Neural cell (in vitro differentiated cells): Measurements from ENCODE around the gene GCLM.

Source experiments
- EP300 ChIP-seq: fragments of 450-650 bp; conservative IDR thresholded peaks from 2 replicates; pipeline ENCODE4 v1.6.1; 2014; ENCODE audit warnings: antibody characterized with exemption, mild to moderate bottlenecking, moderate library complexity; ENCODE audit not compliant: poor library complexity, severe bottlenecking
- EZH2 ChIP-seq: fragments of 200-600, 300-800 bp; shearing (Covaris generic), sonication (generic); IDR thresholded peaks from 2 replicates; pipeline ENCODE4 v1.6.1; 2014; ENCODE audit warnings: antibody characterized with exemption, low read length, borderline replicate concordance, mild to moderate bottlenecking; ENCODE audit not compliant: insufficient read depth, poor library complexity, severe bottlenecking
- TF ChIP-seq, protein P1 (sequence below): fragments of 450-650 bp; IDR thresholded peaks from 2 replicates; pipeline ENCODE4 v1.5.1; 2014; ENCODE audit warnings: antibody characterized with exemption, mild to moderate bottlenecking, moderate library complexity; ENCODE audit not compliant: poor library complexity, severe bottlenecking

DNA sequence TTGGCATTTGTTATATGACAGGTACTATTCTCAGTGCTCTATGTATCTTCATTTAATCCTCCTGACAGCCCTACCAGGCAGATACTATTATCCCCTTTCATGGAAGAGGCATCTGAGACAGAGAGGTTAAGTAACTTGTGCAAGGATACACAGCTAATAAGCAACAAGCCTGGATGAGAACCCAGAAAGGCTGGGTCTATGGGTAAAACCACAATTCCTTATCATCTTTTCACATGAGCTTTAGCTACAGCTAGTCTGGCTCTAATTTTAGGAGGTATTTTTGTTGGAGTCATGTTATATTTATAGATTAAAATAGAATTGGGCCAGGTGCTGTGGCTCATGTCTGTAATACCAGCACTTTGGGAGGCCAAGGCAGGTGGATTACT, 57.9 kb downstream of the GCLM start:
- TF ChIP-seq EZH2 (no peak), EP300 (no peak)
- TF ChIP-seq, protein P1, sequence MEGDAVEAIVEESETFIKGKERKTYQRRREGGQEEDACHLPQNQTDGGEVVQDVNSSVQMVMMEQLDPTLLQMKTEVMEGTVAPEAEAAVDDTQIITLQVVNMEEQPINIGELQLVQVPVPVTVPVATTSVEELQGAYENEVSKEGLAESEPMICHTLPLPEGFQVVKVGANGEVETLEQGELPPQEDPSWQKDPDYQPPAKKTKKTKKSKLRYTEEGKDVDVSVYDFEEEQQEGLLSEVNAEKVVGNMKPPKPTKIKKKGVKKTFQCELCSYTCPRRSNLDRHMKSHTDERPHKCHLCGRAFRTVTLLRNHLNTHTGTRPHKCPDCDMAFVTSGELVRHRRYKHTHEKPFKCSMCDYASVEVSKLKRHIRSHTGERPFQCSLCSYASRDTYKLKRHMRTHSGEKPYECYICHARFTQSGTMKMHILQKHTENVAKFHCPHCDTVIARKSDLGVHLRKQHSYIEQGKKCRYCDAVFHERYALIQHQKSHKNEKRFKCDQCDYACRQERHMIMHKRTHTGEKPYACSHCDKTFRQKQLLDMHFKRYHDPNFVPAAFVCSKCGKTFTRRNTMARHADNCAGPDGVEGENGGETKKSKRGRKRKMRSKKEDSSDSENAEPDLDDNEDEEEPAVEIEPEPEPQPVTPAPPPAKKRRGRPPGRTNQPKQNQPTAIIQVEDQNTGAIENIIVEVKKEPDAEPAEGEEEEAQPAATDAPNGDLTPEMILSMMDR: no peak
